Hypothalamus (tissue), 51 donors: ENCODE measurements around the gene C12orf57.
"Not testable (repeated sequence)": the region's sequence is repeated elsewhere in the genome, so short reads cannot be mapped to it uniquely, and the experiment has no call there.

Experiments used
- DNase-seq, 51 donors: peaks; one replicate each; lab custom pipeline; 2025; lab: John Stamatoyannopoulos, UW

The C12orf57 gene

GRCh38 chr12:6943722-6944380 lies at the start of gene C12orf57, which contains the start of gene RNU7-1:
Gene C12orf57 (plus strand): TSS chr12:6944022. CDS start chr12:6944122, 100 bp downstream.
Gene RNU7-1 (plus strand): TSS chr12:6943816.
- peak in 42 of 51 donors; percentile 25 to 95 (median 58) for DNase-seq

- no peak for DNase-seq
Measured at GRCh38 chr12:6894321-6894720, 49.5 kb upstream of the C12orf57 start.

- no peak for DNase-seq
Measured at GRCh38 chr12:6896846-6897435, 46.9 kb upstream of the C12orf57 start.

- no peak for DNase-seq
Measured at GRCh38 chr12:6899427-6899826, 44.4 kb upstream of the C12orf57 start.

GRCh38 chr12:6899837-6900519 lies 43.8 kb upstream of the C12orf57 start:
- peak in 34 of 51 donors; percentile 14 to 76 (median 40) for DNase-seq

- no peak for DNase-seq
Measured at GRCh38 chr12:6902448-6902847, 41.4 kb upstream of the C12orf57 start.

GRCh38 chr12:6903722-6904121 lies 40.1 kb upstream of the C12orf57 start:
- DNase-seq: no peak

- DNase-seq: peak; percentile 77 to 99 (median 96)
Measured at GRCh38 chr12:6904280-6905276, 39.2 kb upstream of the C12orf57 start, which contains the start of gene LRRC23. Gene LRRC23 (plus strand): TSS chr12:6904822. CDS start chr12:6905634, 812 bp downstream.

GRCh38 chr12:6905414-6906040 lies 38.3 kb upstream of the C12orf57 start:
- DNase-seq: no peak

- DNase-seq: not testable (repeated sequence)
Measured at GRCh38 chr12:6908141-6908540, 35.7 kb upstream of the C12orf57 start.

- no peak for DNase-seq
Measured at GRCh38 chr12:6909421-6910145, 34.2 kb upstream of the C12orf57 start.

- DNase-seq: no peak
Measured at GRCh38 chr12:6912164-6912935, 31.5 kb upstream of the C12orf57 start.

GRCh38 chr12:6914246-6914946 lies 29.4 kb upstream of the C12orf57 start, which contains the start of gene ENO2:
Gene ENO2 (plus strand): TSS chr12:6914580. CDS start chr12:6915833, 1,253 bp downstream.
- DNase-seq: peak in 48 of 51 donors; percentile 33 to 92 (median 74)

GRCh38 chr12:6914947-6915788 lies 28.7 kb upstream of the C12orf57 start:
- peak in 7 of 51 donors; percentile 10 to 45 (median 20) for DNase-seq

- no peak for DNase-seq
Measured at GRCh38 chr12:6915789-6916285, 28.0 kb upstream of the C12orf57 start.

- no peak for DNase-seq
Measured at GRCh38 chr12:6916426-6917200, 27.2 kb upstream of the C12orf57 start.
